GM18502 (cell line): Measurements from ENCODE around the gene FAM78A.
"Not testable (repeated sequence)": the region's sequence is repeated elsewhere in the genome, so short reads cannot be mapped to it uniquely, and the experiment has no call there.

Experiments
- ATAC-seq: cut with Tn5 transposase; IDR thresholded peaks from one replicate; pipeline ENCODE4 v1.9.1; 2021; ENCODE audit warnings: mild to moderate bottlenecking; ENCODE audit not compliant: unreplicated experiment, poor library complexity

The FAM78A gene

DNA sequence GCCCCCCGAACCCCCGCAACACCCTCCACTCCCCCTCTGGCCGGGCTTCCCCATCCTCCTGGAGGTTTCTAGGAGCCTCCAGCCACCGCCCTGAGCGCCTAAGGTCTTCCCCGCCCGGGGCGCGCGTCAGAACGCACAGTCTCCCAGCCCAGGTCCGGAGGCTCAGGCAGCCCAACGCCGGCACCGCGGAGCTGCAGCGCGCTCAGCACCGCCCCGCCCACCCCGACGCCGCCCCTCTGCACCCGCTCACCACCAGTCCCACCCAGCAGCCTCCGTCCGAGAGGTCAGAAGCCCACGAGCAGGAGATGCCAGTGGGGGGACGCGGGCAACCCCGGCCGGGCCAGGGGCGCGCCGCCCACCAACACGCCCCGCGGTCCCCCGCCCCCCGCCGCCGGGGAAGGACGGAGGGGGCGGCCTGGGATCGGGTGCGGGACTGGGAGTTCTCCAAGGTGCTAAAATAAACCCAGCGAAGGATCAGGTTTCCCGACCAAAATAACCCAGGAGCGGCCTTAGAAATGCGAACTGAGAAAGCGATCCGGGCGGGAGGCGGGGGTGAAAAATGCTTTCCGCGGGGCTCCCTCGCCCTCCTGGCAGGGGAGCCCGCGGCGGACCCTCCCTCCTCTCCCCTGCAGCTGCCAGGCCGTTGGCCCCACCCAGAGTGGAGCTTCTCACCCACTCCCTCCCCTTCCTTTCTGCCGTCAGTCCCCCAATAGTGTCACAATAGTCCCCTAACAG, 6.5 kb upstream of the FAM78A start:
- ATAC-seq = no peak

DNA sequence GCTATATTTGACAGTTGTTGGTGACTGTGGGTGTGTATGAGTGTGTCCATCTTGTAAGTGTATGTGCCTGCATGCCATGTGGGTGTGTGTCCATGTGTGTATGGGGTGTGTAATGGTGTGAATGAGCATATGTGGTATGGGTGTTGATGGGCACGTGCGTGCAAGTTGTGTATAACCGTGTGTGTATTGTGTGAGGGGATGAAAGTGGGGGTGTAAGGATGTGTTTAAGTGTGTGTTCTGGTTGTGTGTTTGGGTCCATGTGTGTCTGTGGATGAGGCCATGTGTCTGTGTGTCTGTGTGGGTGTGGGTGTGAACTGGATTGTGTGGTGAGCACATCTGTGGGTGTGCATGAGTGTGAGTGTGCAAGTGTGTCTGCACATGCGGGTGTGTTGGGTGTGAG, 5.9 kb upstream of the FAM78A start:
- no peak for ATAC-seq

DNA sequence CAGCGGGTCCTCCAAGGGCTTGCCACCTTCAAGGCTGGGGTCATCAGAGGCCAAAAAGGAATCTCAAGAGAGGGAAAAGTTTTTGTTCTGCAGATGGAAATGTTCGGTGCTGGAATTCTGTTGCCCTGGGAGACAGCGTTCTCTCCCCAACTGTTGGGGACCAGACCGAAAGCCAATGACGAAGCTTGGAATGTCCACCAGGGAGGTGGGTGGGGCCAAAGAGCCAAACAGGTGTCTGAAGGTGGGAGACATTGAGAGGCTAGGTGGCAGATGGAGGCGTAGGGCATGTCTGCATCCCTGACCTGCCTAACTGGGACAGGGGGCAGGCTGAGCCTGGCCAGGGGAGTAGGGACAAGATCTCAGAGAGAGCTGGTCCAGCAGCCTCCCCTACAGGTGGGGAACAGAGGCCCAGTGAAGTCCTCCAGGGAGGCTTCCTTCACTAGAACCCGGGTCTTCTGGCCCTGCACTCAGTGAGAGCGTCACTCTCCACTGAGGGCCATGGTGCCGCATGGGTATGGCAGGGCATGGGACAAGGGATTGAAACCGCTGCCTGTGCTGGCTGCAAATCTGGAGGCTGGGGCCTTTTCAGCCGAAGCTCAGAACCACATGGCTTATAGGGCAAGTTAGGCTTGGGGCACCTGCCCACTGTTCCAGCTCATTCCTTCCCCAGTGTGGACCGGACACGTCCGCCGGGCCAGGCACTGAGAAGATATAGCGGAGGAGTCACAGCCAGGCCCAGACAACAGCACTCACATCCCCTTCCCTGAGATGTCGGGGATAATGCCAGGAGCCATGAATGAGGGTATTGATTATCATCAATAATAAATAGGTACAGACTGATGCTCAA, 5.0 kb upstream of the FAM78A start:
- ATAC-seq = no peak

DNA sequence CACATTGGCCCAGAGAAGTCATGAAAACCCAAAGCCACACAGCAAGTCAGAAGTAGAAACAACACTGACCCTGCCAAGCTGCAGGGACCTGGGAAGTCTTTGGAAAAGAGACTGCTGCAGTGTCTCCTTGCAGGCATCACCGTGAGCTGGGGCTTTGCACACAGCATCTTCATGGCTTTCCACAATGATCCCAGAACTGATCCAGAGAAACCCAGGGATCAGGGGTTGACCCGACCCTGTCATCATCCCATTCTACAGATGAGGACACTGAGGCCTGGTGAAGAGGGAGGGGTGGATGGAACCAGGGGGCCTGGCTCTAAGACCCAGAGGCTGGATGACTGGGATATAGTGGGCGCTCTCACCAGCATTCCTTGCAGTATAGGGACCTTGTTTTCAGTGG, 4.3 kb upstream of the FAM78A start:
- ATAC-seq = no peak

DNA sequence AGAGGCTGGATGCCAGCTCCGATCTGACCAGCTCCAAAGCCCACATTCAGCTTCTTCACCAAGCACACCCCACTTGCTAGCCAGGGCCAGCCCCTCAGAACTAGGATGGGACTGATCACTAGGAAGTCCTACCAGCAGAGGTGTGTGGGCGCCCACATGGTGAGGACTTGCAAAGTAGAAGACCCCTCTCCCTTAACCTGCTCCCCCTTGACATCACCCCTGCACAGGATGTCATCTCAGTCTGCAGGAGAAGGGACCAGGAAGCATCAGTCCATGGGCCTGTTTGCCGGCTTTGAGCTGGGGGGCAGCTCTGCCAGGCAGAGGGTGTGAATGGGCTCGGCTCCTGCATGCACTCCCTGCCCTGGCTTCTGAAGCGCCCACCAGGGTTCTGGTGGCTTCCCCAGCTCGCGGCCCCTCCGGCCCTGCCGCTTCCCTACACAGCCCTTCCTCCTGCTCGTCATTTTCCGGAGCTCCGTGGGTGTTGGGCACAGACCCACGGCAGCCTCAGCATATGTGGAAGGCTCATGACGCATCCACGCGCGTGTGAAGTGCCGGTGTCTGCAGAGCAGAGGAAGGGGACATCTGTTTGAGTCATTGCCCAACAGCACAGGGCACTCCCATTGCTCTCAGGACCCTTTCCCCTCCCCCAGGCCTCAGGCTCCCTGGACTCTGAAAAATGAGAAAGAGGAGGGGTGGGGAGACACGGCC, 3.7 kb upstream of the FAM78A start:
- no peak for ATAC-seq

DNA sequence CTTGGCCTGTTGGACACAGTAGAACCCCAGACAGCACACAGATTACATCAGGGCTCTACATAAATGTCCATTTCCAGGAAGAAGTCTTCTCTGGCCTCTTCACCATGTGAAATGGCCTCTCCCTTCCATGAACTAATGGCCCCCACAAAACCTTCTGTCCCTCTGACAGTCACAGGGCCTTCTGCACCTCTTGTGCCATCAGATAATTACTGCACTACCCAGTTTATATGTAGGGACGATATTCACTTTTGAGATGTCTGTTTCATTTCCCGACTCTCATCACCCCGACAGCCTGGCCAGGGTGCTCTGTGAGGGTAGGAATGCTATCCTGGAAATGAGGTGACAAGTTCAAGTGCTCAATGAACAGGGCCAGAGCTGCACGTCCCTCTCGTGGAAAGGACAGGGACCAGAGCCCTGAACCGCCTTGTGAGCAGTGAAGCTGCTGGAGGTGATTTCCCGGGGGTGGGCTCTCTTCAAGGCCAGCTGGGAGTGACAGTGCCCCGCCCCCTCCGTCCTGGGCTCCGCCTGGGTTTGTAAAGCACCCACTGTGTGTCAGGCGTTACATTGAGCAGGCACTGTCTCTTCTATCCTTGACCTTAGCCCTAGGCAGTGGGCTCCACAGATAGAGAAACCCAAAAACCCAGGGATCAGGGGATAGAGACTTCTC, 3.0 kb upstream of the FAM78A start:
- ATAC-seq = no peak

DNA sequence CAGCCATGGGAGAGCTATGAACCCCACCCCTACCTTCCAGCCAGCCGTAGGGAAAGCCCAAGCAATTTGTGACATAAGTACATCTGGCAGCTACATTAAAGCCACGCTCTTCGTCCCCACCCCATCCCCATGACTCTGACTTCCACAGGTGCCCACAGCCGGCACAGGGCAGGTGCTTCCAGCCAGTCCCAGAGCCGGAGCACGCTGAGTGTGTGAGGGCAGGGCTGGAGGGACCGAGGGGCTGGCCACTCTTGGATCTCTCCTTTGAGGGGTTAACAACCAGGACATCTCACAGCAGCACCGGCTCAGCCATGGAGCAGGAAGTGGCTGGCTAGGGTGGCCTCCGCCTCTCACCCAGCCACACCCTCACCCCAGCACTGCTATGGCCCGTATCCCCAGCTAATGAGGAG, 2.4 kb upstream of the FAM78A start:
- no peak for ATAC-seq

DNA sequence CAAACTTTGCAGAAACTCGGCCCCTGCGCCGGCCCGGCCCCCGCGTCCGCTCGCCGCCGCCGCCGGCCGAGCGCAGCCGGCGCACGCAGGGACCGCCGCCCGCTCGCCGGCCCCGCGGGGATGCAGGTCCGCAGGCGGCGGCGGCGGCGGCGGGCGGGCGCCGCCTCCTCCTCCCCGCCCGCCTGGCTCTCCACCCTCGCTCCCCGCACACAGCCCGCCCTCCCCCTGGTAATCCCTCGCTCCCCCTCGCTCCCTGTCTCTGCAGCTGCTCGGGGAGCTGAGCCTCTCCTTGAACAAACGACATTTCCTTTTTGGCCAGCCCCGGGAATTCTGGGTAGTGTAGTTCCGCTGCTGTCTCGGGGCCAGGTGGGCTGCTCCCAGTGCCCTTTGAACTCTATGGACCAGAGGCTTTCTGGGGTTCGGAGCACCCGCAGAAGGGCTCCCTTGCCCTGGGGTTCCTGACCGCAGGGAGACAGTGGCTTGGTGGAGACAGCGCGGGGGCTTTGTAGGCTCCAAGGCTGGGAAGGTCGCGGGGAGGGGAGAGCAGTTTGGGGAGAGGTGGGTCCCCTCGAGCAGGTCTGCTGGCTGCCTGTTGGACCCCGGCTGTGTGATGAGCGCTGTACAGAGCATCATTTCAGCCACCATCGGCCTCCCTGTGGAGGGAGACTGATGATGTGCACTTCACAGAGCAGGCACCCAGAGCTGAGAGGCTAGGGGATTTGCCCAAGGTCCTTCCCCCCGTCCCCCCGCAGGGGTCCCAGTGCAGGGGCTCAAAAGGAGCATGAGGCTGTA, 1.8 kb upstream of the FAM78A start:
- ATAC-seq = peak; percentile 39

DNA sequence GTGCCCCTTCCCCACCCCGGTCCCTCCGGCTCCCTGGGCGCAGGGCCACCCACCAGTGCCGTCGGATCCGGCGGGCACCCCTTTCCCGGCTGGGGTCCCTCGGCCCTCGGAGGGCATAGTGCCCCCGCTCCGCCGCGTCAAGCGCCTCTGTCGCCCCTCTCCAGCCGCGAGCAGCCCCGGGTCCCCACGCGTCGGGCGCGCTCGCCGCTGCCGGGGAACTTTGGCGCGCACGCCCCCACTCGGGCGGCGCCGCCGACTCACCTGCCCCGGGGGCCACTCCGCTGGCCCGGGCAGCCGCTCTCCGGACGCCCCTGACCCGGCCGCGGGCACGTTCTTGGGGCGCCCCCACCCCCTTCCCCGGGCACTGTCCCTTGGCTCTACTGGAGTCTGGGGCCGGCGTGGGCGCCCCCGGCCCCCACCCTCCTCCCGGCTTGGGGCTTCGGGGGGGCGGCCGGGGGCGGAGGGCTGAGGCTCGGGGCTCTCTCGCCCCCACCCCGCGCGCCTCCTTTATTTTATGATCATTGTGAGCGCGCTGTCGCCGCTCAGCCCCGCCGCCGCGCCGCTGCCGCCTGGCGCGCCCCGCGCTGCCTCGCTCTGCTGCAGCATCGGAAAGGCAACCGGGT, 1.1 kb upstream of the FAM78A start:
- ATAC-seq = peak; percentile 15

DNA sequence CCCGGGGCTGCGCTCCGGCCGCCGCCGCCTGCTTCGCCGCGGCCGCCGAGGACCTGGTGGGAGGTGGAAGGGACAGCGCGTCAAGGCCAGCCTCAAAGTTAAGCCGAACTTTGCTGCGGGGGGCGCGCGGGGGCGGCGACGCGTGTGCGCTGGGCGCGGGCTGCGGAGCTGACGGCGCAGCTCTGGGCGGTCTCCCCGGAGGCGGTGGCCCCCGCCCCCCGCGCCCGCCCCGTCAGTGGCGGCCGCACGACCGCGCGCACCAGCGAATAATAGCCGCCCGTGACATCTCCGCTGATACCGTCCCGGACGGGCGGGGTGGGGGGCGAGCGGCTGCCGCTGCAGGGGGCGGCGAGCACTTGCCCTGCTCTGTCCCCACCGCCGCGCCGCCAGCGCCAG, 579 bp upstream of the FAM78A start:
- peak; percentile 12 for ATAC-seq

DNA sequence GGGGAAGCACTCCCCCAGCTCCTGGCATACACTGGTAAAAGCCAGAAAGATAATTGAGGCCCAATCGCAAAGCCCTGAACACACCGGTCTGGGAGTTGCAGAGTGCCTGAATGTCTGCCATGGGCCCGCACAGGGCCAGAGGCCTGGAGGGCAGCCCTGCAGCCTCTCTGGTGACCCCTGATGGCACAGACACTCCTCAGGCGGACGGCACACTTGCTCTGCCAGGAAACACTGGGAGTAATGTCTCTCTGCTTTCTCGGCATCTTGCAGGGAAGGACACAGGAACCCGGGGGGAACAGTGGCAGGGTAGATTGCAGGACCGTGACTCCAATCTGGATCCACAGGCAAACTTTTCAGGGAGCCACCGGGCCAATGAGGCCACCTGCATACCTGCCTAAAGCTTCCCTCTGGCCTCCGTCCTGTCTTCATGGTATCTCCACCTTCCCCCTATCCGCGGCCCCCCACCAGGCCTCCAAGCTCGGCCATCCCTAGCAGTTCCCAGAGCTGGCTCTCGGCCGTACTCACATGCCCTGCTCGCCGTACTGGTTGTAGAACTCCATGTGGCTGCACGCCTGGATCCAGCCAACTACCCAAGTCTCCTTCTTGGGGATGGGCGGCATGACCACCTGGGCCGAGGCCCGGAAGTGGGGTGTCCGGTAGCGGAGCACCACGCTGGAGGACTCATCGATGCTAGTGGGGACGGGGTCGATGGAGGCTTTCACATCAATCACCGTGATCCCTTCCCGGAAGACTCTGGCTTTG, 797 bp downstream of the FAM78A start:
- ATAC-seq = no peak

DNA sequence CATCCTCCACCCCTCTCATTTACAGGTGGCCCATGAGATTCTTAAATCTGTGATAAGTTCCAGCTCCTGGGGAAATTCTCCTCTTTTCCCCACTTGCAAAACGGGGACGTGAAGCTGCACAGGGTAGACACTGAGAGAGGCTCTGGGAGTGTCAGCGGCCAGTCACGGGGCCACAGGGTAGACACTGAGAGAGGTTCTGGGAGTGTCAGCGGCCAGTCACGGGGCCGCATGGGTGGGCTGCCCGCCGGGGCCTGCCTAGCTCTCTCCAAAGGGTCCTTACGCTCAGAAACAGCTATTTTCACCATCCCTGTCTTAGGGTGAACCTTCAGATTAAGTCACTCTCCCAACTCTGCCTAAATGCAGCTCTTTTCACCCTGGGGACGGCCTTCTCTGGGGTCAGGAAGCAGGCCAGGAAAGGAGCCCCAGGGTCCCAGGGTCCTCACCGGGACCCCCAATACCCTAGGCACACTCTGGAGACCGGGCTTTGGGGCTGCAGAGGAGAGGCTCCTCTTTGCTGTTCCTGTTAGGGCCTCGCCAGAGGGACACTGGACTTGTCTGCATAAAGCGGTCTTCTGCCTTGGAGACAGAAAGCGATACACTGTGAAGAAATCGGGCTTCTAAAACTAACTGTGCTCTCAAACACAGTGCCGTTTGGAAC, 1.5 kb downstream of the FAM78A start:
- ATAC-seq = no peak

DNA sequence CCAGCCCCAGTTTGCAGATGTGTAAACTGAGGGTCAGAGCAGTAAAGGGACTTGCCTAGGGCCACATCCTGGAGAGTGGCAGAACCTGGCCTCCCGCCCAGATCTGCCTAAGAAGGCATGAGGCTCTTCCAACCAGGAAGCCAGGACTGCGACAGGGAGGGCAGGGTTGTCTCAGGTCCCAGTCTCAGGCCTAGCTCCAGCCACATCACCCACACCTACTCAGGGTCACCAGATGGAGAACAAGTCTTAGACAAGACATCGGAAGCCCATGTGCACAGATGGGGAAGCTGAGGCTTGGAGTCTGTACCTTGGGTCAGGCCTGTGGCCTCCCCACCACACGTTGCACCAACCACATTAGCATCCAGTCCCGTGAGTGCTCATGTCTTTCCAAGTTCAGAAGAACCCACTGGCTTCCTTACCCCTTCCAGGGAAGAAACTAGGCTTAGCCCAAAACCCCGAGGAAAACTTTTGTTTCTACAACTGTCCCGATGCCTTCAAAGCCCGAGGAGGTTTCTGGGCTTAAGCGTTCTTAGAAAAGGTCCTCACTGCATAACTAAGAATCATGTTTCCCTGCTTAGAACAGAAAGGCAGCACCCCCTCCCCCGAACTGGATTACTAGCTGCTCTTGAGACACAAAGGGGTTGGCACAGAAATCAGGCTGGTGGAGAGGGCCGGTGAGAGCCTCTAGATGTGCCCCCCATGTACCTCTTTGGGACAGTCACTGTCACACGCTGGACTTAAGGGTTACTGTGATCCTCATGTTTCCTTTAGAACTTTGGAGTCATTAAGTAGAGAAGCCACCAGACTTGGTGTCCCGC, 2.2 kb downstream of the FAM78A start:
- ATAC-seq = no peak

DNA sequence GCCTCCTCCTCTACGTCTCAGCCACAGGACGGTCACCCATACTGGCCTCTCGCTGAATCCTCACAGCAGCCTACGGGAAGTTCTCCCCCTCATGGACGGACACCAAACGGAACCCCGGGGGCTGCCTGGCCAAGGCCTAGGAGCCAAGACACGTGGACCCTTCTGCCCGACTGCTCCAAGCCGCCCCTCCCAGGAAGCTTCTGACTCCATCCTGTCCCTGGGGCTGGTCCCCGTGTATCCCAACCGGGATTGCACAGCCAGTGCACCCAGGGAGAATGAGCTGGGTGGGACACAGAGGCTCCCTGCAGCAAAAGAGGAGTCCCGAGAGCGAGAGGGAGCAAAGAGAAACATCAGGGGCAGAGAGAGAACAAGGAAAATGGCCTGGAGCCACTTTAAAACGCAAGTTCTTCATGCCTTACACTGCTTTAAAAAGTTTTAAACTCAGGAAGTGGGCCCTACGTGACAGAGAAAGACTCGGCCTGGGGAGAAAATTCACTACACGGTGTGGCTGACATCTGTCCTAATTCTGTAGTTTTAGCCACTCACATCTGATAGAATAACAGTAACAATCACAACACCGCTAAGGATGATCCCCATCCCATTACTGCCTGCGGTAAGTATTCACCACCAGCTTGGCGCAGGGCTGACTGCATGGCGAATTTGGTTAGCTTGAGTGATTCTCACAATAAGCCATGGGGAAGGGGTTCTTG, 3.0 kb downstream of the FAM78A start:
- ATAC-seq = no peak

DNA sequence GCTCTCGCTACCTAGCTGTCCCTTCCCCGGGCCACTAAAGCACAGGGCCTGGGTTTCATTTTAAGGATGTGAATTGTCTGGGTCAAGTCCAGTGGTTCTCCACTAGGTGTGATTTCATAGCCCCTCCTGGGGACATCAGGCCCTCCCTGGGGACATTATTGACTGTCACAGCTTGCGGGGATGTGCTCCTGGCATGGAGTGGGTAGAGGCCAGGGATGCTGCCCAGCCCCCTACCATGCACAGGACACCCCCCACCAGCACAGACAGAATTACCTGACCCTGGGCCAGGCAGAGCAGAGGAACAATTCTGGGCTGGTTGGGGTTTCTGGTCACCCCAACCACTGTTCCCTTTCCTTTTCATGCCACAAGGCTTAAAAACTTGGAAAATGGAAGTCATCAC, 4.1 kb downstream of the FAM78A start:
- no peak for ATAC-seq

DNA sequence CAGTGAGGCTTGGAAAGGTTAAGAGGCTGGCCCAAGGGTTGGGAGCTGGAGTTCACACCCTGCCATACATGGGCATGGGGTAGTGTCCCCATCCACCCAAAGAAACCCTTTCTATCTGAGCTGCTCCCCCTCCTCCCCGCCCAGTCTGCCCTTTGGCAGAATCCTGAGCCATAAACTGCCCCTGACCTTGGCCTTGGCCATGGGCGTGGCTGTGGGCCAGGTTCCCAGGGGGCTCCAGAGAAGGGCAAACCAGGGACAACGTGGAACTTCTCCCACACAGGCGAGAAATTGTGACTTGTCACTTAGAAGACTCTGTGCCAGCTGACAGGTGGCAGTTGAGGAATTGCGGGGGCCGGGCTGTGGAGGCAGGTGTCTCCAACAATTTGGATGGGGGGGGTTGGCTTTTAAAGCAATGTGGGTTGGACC, 4.8 kb downstream of the FAM78A start:
- ATAC-seq = no peak

DNA sequence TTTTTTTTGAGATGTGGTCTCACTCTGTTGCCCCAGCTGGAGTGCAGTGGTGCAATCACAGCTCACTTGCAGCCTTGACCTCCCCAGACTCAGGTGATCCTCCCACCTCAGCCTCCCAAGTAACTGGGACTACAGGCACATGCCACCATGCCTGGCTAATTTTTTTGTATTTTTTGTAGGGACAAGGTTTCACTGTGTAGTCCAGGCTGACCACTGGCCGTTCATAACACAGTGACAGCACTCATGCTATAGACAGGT, 5.4 kb downstream of the FAM78A start:
- ATAC-seq = not testable (repeated sequence)
